HG03060 (cell line): ENCODE measurements around the gene TTL.
"Not testable (repeated sequence)": the region's sequence is repeated elsewhere in the genome, so short reads cannot be mapped to it uniquely, and the experiment has no call there.

Source experiments
- ATAC-seq: cut with Tn5 transposase; IDR thresholded peaks from one replicate; pipeline ENCODE4 v1.9.1; 2021; ENCODE audit warnings: low read depth, moderate number of reproducible peaks; ENCODE audit not compliant: unreplicated experiment

The TTL gene

DNA sequence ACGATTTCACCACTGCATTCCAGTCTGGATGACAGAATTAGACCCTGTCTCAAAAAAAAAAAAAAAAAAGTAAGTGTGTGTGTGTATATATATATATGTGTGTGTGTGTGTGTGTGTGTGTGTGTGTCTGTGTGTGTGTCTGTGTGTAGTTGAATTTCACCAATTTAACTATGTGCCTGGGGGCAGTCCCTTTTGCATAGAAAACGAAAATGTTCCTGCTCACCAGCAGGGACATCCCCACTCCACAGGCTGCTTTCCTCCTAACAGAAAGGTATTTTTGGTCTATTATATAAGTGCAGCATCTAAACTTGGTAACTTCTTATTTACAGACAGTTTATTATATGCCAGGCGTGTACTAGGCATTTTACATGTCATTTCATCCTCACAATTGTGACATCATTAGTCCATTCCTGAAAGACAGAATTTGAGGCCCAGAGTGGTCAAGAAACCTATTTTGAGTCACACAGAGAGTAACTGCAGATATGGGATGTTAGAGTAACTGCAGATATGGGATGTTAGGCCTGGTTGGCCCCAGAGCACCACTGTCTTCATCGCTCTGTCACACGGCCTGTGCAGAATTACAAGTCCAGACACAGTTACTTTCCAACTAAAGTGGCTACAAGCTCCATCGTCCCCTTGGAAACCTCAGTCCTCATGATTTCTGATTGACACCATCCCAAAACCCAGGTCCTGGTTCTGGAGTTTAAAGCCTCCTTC lies 9.3 kb upstream of the TTL start:
- no peak for ATAC-seq

DNA sequence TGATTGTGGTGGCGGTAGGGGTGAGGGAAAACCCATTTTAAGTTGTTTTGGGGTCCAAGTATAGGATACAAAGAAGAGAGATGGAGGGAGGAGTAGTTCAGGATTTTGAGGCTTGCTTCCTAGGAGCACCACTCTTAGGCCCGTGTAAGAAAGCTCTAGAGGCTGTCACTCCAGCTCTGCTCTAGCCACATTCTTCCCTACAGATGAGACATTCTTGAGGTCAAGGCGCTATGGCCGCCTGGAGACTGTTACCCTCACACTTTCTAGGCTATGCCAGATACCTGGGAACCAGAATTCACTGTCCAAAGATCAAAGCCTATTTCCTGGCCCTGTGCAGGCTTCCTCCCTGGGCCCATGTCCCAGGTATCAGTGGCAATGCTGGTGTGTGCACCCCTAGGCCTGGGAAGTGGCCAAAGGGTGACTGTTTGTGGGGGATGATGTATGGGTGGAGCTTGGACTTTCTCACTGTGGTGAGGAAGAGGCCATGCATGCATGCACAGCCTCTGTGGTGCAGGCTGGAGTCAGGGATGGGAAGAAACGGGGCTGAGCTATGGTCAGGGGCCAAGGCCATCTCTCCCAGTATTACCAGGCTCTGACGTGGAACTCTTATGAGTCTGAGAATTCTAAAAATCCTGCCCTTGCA lies 7.0 kb upstream of the TTL start:
- no peak for ATAC-seq

DNA sequence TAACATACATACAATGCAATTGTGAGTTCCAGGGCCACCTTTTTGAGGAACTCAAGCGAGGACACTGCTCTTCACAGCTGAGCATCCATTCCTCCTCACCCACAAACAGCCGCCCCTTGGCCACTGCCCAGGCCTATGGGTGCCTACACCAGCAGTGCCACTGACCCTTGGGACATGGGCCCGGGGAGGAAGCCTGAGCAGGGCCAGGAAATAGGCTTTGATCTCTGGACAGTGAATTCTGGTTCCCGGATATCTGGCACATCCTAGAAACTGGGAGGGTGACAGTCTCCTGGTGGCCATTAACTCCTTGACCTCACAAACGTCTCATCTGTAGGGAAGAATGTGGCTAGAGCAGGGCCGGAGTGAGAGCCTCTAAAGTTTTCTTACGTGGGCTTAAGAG lies 5.5 kb upstream of the TTL start:
- no peak for ATAC-seq

DNA sequence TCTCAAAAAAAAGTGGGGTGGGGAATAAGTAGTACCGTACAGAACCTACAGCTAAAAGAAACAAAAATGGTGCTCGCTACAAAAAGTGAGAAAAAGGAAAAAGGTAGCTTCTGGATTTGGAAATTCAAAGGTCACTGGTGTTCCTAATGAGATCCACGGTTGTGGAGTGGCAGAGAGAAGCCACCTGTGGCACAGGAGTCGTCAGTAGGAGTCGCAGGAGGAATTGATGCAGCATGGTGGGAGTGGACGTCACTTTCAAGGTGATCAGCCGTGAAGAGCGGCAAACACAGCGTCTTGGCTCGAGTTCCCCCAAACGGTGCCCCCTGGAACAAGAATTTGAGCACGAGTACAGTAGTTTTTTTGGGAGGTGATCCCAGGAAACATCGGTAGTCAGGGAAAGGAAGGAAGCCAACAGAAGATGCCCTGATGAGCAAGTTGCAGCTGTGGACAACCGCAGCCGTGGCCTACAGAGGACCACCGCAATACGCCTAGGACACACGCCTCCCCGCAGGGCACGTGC lies 1.4 kb upstream of the TTL start:
- no peak for ATAC-seq

DNA sequence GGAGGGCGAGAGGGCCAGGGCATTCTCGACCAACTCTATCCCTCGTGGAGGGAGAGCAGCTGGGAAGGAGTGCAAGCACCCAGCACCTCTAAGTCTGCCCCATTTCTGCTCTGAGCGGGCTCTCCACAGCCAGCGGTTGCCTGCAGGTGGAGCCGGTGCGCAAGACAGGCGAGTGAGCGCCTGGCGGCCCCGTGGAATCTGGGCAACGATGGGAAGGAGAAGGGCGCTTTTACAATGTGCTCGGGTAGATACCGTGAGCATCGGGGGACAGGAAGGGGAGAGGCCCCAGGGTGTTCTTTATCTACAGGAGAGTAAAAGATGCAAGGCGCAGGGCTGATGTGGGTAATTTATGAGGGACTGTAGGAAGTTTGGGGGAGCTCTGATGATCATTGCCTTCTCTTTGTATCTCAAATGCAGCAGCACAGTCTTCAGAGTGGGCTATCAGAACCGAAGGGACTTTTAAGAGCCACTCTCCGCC lies 867 bp upstream of the TTL start:
- ATAC-seq, result no peak

DNA sequence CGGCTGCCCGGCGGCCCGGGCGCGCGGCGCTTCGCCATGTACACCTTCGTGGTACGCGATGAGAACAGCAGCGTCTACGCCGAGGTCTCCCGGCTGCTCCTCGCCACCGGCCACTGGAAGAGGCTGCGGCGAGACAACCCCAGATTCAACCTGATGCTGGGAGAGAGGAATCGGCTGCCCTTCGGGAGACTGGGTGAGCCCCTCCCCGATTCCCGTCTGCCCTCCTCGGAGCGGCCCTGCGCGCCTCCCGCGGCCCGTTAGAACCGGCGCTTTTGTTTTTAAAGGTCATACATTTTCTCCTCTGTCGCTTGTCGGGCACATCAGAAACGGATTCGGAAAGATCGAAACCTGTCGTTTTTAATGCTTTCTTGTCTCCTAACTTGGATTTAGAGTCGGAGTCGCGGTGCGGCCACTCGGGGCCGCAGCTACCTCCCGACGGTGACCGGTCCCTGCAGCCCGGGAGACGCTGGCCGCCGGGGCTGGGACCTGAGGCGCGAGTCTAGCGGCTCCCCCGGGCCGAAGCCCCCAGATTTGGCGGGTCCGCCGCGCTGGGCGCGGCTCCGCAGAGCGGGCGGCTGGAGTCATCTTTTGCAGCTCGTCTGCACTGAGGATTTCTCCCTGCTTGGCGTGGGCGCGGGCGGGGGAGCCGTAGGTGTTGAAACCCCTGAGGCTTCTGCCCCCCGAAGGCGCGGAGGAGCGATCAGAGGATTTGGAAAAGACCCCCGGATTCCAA lies 519 bp downstream of the TTL start:
- no peak for ATAC-seq

DNA sequence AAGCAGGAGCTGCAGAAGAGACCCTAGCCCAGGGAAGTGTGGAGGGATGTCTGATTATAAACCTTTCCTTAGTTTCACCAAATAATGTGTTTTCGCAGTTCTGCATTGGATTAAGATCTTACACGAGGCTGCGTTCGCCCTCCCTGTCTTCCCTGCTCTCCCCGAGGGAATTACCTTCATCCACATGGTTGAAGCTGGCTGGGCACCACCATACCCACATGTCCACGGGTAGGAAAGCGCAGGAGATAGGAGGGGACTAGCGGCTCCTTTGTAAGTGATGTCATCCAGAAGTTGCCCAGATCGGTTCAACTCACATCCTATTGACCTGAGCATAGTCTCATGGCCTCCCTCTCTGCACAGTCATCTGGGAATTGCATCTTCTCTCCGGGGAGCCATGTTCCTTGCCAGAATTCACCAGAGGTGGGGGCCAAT lies 1.1 kb downstream of the TTL start:
- no peak for ATAC-seq

DNA sequence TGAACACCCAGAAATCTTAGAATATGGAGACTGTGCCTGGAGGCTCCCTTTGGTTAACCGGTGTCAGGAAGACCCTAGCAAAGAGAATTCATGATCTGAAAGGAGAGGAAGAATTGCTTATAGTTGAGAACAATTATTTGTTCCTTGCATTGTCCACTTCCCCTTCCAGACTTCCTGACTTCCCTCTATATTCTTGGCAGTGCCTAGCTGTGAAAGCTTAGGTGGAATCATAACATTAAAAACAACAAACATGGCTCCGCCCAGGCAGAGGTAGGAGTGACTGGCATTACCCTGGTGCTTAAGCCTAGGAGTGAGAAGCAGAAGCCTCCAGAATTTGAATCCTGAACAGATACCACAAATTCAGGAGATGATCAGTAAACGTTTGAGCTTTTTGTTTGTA lies 1.9 kb downstream of the TTL start:
- no peak for ATAC-seq

DNA sequence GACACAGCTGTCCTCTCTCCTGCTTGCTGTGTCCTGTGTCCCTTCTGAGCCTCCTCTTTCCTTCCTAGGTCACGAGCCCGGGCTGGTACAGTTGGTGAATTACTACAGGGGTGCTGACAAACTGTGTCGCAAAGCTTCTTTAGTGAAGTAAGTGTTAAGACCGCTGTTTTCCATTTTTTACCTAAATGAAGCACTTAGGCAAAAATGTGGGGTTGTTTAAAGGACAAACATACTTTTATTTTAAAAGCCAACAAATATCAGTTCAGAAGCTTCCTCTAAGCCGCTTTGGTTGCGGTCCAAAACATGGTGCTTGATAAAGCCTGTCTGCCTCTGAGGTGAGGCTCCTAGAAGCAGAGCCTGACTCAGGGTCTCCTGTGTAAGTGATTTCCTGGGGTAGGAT lies 3.9 kb downstream of the TTL start:
- ATAC-seq, result no peak

DNA sequence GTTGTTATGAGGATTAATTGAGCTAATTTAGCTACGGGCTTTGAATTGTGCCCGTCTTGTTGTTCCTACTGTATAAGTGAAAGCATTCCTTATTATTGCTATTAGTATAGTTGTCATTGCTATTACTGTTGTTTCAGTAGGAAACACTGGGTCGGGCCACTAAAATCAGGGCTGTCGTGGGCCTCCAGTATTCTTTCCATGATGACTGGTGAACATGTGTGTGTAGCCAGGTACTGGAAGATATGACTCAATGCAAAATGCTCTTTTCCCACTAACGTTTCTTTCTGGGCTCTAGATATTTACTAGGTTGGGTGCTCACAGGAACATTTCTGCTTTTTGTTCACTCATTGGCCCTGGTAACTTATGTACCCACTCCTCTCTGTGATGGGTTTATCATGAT lies 4.9 kb downstream of the TTL start:
- ATAC-seq, result no peak

DNA sequence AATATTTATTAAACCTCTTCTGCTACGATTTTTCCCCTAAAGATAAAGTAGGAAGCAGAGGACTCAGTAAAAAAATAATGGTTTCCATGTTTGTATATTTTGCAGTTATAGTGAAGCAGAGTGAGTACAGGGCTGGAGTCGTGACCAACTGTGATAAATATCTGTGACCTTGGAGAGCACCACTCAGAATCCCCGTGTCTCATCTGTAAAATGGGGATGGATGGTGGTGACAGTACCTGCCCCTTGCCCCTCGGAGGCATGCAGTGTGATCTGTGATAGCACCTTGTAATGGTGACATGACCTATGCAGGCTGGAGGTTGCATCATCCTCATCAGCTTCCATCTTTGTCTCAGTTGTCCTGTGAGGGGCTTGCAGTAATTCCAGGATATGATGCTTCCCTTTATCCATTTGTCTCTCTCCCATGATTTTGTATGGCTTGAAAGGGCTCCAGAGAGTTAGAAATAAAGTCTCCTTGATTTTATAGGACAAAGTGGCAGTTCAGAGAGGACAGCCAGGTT lies 5.5 kb downstream of the TTL start:
- ATAC-seq, result no peak

DNA sequence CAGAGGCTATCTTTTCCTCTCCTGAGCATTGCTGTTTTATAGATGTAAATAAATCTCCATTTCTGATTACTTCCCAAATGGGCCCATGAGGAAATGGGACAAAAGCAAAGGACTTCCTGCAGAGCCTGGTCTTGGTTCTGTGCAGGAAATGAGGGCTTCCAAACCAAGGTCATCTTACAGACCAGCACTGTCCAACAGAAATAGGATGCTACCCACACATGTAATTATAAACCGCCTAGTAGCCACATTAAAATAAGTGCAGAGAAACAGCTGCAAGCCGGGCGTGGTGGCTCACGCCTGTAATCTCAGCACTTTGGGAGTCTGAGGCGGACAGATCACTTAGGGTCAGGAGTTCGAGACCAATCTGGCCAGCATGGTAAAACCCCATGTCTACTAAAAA lies 6.2 kb downstream of the TTL start:
- ATAC-seq, result no peak

DNA sequence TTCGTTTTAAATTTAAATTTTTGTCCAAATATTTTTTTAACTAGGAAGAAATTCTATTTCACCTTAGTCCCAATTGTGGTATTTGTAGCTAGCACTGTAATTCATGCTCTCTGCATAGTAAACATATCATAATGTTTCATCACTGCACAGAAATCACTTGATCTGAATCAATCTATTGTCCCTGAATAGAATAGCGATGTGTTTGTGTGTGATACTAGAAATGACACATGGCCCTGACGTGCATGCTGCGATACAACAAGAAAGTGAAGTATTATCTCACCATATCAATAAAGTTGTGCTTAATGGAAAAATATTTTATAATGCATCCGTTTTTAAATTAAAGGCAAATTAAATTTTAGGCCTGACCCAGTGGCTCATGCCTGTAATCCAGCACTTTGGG lies 10.0 kb downstream of the TTL start:
- ATAC-seq, result no peak

DNA sequence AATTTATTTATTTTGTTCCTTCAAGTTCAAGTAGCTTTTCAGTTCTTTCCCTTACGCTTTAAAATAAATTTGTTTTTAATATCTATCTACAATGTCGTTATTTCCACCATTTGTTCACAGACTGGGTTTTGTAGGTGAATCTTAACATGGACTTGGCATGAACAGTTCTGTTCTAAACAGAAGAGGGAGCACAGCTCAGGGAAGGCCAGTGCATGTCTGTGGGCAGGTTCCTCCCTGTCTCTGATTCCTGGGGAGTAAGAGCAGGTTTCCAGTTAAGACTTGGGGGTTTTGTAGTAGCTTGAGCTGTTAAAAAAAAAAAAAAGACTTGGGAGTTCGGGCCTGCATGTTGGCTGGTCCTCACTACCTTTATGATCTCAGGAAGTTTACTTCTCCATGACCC lies 11.1 kb downstream of the TTL start:
- ATAC-seq, result no peak

DNA sequence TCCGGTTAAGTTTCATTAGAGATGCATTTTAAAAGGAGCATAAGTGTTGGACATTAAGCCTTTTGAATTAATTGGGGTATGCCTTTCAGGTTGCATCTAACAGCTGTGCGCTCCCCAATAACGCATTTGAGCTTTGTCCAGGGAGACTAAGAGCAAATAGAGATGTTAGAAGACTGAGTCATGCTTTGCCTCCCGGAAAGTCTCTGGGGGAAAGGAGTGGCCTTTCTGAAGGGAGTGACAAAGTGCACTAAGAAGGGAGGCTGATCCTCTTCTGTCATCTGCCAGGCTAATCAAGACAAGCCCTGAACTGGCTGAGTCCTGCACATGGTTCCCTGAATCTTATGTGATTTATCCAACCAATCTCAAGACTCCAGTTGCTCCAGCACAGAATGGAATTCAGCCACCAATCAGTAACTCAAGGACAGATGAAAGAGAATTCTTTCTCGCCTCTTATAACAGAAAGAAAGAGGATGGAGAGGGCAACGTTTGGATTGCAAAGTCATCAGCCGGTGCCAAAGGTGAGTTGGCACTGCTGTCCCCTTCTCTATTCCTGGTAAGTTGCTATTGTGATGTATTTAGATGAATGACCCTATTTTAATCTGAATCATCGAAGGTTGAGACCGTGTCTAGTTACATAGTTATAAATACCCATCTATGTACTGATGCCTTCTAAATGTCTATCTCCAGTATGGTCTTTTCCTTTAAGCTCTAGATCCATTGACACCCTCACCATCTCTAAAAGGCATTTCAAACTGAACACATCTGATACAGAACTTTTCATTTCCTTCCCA lies 12.1 kb downstream of the TTL start:
- ATAC-seq, result no peak

DNA sequence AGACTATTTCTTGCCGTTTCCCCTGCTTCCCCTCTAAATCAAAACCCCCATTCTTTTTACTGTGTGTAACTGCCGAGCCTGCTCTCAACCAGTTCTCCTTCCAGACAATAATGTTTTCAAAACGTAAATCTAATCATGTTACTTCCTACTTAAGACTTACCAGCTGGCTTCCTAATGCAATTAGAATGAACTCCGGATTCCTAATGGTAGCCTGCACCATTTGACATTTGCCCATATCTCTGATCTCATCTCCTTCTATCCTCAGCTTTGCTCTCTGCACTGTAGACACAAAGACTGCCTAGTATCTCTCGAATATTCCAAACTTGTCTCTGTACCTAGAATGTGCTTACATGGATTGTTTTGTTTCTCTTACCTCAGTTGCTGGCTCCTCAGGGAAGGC lies 12.9 kb downstream of the TTL start:
- no peak for ATAC-seq

DNA sequence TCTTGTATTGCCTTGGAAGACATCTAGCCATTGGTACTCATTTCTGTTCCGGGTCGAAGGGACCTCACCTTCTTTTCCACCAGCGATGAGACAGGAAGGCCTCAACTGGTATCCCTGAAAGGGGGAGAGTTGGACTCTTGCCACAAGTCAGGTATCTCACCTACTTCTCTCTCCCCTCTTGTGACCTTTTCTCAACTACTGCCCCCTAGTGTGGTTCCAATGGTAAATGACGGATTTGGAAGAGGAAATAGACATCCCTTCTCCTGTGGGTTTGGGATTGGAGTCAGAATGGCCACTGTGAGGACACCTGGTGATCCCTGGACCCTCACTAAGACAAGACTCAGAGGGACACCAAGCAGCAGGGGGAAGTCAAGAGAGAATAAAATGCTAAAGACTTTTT lies 13.9 kb downstream of the TTL start:
- ATAC-seq, result not testable (repeated sequence)

DNA sequence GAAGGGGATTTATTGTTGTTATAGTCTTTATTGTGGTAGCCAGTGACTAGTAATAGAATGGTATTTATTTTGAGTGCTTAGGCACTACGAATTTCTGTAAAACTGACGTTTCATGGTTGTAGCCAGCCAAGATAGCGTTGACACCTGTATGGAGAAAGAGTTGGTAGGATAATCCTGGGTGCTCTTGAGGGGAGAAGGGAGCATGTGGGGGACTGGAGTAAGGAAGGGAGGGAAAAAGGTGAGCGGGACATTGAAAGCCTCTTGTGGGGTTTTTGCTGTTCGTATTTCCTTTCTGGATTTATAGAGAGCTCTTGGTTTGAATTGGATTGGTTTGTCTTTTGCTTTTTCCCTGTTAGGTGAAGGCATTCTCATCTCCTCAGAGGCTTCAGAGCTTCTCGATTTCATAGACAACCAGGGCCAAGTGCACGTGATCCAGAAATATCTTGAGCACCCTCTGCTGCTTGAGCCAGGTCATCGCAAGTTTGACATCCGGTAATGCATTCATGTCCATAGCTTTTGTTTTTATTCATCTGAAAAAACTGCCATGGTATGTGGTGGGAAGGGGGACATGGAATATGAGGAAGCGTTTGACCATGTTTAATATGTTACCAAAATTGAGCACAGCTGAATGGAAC lies 19.0 kb downstream of the TTL start:
- ATAC-seq, result not testable (repeated sequence)

DNA sequence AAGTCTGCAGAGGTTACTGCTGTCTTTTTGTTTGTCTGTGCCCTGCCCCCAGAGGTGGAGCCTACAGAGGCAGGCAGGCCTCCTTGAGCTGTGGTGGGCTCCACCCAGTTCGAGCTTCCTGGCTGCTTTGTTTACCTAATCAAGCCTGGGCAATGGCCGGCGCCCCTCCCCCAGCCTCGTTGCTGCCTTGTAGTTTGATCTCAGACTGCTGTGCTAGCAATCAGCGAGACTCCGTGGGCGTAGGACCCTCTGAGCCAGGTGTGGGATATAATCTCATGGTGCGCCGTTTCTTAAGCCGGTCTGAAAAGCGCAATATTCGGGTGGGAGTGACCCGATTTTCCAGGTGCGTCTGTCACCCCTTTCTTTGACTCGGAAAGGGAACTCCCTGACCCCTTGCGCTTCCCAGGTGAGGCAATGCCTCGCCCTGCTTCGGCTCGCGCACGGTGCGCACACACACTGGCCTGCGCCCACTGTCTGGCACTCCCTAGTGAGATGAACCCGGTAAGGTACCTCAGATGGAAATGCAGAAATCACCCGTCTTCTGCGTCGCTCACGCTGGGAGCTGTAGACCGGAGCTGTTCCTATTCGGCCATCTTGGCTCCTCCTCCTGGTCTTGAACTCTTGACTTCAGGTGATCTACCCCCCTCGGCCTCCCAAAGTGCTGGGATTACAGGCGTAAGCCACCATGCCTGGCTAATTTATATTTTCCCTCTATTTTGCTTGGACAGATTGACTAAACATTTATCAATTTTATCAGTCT lies 27.5 kb downstream of the TTL start:
- ATAC-seq, result not testable (repeated sequence)
